Ureter (tissue), 1 donor: Measurements from ENCODE around the gene ETV7. TPM values are rescaled to one million over a fixed set of nuclear protein-coding genes. Genes with fewer than 3 reads are reported as not detected.
A peak's percentile ranks its signal among the peaks of the same experiment; 100 is the strongest.
"Not testable (repeated sequence)": the region's sequence is repeated elsewhere in the genome, so short reads cannot be mapped to it uniquely, and the experiment has no call there.

Experiments used
- DNase-seq: peaks from one replicate; pipeline ENCODE4 v3.0.0-alpha.2; 2020; ENCODE audit warnings: low spot score
- total RNA-seq: library from RNA; stranded (reverse); gene quantifications from one replicate; pipeline ENCODE4 v1.2.4, GENCODE V29; 2023
- donor health status: DM: yes; HTN: yes; CAD: no.

ETV7 gene
- total RNA-seq = 7.6 TPM

DNA sequence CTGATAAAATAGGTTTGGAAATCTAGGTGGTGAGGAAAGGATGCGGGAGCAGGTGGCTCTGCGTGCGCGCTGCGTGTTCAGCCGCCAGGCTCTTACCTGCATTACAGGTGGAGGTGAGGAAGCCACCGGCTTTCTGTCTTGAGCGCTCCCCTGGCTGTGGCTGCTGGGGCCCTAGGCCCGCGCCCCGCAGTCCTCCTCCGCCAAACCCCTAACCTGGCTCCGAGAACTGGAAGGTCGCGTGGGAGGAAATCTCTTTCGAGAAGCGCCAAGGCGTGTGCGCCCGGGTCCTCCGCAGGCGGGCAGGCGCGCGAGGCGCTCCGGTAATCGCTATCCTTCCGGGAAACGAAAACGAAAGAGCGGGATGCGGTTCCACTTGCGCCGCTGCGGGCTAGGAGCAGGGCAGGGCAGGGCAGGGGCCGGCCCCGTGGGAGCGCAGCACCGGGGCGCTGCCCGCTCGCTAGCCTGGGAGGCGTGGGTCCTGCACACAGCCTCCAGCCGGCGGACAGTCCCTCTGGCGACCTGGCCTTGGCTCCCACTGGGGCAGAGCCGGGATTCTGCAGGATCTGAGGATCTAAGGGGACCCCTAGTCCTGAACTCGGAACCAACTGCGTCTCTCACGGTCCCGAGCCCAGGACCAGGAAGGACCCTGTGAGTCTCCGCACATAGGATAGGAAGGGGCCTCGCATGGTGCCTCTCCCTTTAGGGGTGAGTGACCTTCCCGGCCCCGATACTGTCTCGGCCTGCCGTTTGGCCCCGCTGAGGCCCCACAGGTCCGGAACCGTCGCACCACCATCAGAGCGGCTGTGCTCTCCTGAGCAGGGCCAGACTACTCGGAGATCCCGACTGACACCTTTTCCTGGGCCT is at the start of gene ETV7:
Gene ETV7, minus strand, starts transcription at position 230 of the 864 bp plus-strand sequence. Its CDS starts 128 bp downstream, at position 102.
- no peak for DNase-seq

DNA sequence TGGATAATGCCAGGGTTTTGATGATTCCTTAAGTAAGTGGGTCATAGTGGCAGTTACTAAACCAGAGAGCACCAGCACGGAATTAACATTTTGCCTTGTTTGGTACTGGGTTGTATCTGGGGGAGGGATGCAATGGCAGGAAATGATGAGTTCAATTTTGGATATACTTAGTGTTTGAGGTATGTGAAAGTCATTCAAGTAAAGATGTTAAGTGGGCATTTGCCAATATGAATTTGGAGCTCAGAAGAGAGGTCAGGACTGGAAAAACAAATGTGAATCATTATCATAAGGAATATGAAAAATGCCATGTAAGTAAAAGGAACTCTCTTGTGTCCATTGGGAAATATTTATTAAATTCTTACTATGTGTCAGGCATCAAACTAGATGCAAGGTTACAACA is 49.0 kb upstream of the ETV7 start:
- DNase-seq = no peak

DNA sequence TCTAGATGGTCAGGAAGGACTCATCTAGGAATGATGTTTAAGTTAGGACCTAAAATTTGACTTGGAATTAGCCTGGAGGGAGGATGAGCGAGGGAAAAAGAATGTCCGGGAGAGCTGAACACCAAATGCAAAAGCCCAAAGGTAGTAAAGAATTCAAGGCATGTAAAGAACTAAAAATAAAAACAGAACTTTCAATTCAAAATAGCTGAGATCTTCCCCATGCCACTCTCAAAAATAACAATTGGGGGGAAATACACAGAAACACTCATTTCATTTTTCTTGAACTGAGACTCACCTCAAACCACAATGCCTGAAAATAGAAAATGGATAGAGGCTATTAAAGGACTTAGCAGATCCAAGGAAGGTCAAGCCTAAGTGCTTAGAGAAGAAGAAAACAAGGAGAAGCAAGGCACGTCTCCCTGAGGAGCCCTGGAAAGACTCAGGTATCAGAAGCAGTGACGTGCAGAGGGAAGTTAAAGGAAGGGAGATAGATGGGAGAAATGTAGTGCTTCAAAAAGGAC is 44.7 kb upstream of the ETV7 start:
- DNase-seq = no peak

DNA sequence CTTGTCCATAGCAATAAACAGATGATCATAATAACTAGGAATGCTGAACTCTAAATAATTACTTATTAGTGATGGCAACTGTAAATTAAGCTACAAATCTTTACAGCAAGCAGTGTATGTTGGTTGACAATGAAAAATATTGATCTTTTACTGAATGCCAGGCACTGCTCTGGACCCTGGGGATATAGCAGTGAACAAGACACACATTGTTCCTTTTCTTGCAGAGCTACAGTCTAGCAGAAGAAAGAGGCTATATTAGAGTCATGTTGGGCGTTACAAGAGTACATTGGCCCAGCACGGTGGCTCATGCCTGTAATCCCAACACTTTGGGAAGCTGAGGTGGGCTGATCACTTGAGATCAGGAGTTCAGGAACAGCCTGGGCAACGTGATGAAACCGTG is 43.7 kb upstream of the ETV7 start:
- DNase-seq = no peak

DNA sequence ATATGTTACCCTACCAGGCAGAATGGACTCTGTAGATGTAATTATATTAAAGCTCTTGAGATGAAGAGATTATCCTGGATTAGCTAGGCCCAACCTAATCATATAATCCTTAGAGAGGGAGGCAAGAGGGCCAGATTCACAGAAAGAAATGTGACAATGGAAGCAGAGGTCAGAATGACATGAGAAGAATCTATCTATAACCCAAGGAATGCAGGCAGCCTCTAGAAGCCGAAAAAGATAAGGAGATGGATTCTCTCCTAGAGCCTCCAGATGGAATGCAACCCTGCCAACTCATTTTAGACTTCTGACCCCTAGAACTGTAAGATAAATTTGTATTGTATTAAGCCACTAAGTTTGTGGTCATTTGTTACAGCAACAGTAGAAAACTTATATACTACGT is 42.9 kb upstream of the ETV7 start:
- DNase-seq = no peak

DNA sequence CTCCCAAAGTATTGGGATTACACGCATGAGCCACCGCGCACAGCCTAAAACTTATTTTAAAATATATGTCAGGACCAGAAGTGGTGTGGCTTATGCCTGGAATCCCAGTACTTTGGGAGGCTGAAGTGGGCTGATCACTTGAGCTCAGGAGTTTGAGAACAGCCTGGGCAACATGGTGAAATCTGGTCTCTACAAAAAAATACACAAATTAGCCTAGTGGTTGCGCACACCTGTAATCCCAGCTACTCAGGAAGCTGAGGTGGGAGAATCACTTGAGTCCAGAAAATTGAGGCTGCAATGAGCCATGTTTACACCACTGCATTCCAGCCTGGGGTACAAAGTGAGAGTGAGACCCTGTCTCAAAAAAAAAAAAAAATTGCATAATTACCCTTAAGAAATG is 41.4 kb upstream of the ETV7 start:
- no peak for DNase-seq

DNA sequence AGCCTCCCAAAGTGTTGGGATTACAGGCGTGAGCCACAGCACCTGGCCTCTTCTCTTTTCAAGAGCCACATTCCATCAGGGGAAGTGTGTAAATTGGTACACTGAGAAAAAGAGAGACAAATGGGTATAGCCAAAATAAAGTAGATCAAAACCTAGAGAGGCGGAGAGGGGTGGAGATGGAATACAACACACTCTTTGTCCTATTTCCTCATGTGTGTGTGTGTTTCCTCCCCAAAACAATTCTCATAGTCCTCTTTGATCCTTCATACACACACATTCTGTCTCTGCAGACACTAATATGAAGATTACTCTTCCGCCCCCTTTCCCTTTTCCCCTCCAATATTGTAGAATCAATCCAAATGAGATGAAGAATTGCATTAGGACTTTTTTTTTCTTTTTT is 39.2 kb upstream of the ETV7 start:
- DNase-seq = no peak

DNA sequence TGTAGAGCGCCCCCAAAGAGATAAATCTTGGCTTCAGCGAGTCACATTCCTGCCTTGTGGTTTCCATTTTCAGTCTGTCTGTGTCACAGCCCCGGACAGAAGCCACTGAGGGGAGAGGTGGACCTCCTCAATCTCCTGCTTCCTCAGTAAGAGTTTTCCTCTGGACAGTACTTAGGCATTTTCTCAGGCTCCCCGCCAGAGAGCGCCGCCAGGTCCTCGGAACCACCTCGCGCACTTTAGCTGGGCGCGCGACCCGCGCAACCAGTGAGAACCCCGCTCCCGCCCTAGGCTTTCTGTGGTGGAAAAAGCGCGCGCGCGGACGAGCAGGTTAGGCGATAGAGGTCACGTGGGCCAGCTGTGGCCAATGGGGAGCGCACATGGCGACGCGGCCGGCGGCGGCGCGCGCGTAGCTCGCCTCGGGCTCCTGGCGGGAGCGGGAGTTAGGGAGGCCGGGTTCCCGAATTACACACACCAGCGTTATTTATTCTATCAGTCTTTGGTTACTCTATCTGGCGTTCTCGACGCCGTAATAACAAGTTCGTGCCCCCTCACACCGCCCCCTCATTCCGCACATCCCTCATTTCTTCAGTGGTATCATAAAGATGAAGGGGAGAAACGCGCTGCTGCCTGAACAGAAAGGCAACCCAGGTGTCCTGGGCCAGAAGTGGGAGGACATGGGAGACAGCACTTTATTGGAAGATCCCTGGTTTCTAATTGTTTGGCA is 35.8 kb upstream of the ETV7 start:
- peak; percentile 99 for DNase-seq

DNA sequence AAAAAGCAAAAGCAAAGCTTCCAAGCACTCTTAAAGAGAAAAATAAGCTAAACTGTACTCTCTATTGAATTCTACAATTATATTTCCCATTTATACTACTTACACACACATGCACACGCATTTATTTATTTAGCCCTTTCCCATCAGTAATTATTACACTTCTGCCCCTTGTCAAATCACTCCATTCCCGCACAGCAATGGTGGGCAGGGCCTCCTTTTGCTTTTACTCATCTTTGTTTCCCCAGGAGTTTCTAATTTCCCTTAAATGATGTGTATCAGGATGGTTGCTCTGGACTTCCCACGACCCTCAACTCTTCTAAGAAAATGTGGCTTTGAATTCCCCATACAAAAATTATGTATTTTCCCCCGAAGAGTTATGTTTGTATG is 35.2 kb upstream of the ETV7 start:
- DNase-seq = no peak

DNA sequence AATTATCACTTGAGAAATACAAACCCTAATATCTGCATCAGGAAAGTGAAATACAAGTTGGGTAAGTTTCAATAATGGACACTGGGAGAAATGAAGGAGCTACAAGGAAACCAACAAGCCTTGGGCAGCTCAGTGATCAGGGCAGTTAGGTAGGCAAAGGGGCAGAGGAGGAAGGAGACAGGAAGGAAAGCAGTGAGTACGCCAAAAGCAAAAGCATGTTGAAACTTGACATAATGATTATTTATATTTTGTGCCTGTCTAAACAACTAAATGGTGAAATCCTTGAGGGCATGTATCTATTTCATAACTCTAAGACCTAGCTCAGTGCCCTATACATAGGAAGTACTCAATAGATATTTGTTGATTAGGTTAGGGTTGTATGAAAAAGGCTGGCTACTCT is 31.8 kb upstream of the ETV7 start:
- peak; percentile 59 for DNase-seq

DNA sequence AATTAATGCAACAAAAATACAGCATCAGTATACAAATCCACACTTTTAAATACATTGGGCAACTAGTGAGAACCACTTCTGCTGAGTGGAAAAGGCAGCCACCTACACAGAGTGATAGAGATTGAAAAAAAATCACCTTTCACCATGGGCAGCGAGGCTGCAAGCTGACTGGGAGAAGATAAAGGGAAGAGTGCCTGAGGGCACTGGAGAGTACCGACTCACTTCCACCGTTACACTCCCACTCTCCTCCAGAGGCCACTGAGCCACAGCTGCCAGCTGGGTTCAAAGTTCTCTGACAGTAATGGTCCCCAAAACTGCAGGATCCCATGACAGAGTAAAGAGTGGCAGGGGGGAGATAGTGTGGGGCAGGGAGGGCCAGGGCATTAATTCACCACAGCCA is 31.1 kb upstream of the ETV7 start:
- DNase-seq = no peak

DNA sequence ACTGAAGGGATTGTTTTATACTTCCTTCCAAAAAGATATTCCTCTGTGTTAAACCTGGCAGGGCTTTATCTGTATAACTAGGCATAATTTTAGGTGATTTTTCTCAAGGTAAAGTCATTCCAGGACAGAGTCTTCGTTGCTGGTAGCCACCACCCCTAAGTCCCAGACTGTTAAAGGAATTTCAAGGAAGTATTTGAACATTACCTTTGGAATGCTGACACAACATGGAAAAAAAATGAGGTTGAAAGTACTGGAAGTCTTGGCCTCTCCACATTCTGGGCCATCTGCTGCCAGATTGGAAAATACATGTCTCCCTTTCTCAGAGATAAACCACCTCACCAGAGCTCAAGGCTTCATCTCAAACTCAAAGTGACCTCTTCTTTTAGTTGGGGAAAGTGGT is 27.0 kb upstream of the ETV7 start:
- DNase-seq = no peak

DNA sequence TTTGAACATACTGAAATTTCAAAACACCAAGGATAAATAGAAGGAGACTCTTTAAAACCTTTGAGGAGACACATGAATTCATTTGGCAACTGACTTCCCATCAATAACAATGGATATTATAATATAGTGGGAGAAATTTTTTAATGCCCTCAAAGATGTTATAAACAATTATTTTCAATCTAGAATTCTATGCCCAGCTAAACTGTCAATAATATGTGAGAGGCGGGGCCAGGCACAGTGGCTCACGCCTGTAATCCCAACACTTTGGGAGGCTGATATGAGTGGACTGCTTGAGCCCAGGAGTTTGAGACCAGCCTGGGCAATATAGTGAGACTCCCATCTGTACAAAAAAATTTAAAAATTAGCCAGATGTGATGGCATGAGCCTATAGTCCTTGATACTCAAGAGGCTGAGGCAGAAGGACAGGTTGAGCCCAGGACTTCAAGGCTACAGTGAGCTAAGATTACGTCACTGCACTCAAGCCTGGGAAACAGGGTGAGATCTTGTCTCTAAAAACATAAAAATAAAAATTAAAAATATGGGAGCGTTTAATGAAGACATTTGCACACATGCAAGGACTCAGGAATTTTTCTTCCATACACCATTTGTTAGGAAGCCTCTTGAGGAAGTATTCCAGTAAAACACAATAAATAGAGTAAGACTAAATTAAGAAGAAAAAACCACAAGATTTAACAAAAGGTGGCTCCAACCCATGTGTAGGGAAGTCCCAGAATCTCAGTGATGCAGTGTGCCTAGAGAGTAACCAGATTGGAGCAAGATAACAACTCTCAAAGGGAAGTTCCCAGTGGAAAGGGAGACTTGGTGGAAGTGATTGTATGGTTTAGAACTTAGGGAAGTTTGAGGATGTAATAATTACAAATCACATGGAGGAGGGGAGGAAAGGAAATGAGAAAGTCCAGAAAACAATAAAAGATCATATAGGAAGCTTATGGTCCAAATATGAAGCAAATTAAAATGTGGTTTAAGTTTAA is 26.3 kb upstream of the ETV7 start:
- no peak for DNase-seq

DNA sequence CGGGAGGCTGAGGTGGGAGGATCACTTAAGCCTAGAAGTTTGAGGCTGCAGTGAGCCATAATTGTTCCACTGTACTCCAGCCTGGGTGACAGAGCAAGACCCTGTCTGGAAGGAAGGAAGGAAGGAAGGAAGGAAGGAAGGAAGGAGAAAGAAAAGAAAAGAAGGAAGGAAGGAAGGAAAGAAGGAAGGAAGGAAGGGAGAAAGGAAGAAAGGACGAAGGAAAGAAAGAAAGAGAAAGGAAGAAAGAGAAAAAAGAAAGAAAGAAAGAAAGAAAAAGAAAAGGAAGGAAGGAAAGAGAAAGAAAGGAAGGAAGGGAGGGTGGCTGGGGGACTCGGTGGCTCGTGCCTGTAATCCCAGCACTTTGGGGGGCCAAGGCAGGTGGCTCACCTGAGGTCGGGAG is 22.2 kb upstream of the ETV7 start:
- DNase-seq = not testable (repeated sequence)

DNA sequence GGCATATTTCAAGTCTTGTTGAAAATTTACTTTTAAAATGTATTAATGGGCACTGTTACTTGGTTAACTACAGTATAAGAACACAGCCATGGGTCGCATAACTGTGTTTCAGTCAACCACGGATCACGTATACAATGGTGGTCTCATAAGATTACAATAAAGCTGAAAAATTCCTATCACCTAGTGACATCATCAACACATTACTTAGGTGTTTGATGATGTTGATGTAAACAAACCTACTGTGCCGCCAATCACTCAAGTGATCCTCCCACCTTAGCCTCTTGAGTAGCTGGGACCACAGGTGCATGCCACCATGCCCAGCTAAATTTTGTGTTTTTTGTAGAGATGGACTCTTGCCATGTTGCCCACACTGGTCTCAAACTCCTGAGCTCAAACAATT is 16.7 kb upstream of the ETV7 start:
- DNase-seq = no peak

DNA sequence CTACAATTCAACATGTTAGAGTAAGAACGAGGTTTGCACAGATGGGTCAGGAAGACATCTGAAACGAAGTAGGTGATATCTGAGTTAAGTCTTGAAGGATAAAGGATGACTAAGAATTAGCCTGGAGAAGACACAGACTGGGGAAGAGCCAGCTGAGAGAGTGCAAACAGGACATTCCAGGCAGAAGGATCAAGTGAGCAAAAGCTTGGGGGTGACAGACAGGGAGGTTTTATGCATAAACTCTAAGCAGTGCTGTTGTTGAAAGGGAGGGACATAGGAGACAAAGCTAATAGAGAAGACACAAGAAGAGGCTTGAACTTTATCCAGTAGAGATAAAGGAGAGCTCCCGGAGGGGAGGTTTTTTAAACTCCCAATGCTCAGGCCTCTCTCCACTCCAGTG is 15.0 kb upstream of the ETV7 start:
- DNase-seq = no peak

DNA sequence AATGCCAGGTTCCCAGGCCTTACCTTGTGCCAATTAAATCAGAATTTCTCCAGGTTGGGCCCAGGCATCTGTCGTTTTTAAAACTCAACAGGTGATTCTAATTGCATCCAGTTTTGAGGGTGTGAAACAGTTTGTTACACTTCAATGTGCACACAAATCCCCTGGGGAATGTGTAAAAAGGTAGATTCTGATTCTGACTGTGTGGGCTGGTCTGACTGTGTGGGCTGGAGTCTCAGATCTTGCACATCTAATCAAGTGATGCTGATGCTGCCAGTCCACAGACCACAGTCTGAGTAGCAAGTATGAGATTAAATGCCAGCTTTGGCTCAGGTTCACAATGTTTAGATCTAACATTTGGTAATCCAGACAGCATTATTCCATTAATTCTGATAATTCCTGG is 12.5 kb upstream of the ETV7 start:
- DNase-seq = no peak

DNA sequence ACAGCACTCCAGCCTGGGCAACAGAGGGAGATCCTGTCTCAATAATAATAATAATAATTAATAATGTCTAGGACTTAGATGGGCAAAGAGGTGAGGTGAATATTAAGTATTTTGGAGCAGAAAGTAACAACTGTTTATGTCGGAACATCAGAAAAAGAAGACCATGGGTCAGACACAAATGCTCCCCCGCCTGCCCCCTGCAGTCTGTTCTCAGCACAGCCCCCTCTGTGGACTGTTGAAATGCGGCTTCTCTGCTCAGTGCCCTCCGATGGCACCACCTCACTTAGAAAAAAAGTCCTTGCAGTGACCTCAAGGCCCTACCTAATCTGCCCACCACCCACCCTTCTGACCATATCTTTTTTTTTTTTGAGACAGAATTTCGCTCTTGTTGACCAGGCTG is 5.2 kb upstream of the ETV7 start:
- no peak for DNase-seq

DNA sequence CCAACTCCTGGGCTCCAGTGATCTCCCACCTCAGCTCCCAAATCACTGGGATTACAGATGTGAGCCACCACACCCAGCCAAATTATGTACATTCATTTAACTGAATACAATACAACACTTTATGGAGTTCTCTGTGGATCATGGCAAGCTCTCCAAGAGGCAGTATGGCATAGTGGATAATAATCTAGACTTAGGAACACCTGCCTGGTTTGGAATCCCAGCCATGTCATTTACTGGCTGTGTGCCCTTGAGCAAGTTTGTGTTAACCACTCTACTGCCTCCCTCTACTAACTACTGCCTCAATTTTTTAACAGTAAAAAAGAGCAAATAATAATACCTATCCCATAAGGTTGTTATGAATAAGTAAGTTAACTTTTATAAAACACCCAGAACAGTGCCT is 1.9 kb upstream of the ETV7 start:
- no peak for DNase-seq

DNA sequence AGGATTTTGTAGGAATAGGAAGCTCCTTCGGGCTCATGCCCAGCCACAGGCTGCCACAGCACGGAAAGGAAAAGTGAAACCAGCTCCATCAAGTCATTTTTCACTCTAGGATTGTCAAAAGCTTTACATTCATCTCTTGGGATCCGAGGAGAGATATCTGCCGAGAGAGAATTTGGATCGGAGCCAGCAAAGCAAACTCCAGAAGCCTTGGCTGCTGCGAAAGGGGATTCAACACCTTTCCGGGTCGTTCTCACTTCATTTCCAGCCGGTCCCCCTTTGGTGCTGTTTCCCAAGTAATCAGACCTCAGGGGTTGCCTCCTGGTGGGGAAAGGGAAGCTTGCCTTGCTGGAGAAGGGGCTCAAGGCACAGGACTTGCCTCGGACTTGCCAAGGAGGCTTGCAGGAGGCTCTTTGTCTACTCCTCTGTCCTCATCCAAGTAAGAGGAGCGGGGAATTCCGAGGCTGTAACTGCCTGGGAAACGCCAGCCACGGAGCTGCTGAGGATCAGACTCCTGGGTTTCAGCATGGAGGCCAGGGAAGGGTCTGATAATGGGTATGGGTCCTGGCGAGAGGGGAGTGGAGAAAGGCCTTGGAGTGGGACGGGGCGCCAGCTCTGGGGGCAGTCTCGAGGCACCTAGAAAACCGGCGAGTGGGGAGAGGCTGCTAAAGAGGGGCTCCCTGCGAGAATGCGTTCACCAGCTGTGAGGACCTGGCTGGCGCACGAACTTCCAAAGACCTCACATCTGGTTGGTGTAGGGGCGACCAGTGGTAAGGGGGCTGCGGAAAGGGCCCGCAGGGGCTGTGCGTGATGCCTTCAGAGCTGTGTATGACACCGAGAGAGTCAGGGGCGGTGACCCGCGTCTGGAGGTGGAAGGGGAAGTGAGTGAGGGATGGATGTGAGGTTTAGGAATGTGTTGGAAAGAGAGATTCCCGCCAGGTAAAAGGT is 702 bp downstream of the ETV7 start:
- no peak for DNase-seq

DNA sequence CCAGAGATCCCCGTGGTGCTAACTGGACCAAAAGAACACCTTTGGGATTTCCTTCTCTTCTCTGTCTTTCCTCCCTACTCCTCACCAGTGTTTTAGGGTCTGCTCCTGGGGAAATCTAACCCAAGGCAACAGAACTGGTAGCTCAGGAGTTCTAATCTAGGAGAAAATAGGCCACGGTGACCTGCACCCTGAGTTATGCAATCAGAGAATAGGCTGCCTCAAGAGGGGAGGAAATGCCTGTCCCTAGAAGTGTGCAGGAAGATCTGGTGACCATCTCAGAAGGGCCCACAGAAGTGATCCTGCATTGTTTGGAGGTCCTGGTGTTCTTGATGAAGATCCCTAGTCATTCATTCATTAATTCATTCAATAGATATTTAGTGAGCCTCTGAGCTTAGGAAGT is 3.4 kb downstream of the ETV7 start:
- no peak for DNase-seq
